ENCODE results near the gene LFNG.

The LFNG gene

GRCh38 chr7:2542011-2542915, 22.7 kb downstream of the LFNG start:
- H3K4me1 Mint-ChIP-seq = no peaks in the 10 kb centered on the region
- no peaks in the 10 kb centered on the region for H3K27me3 Mint-ChIP-seq (ENCODE audit: low read depth)
- H3K4me3 Mint-ChIP-seq = no peak overlapping the region
- H3K9me3 Mint-ChIP-seq = no peaks in the 10 kb centered on the region
- H3K36me3 Mint-ChIP-seq (ENCODE audit: low read depth) = peaks cover 16% of the 10 kb centered on the region
- TF ChIP-seq, protein P1, sequence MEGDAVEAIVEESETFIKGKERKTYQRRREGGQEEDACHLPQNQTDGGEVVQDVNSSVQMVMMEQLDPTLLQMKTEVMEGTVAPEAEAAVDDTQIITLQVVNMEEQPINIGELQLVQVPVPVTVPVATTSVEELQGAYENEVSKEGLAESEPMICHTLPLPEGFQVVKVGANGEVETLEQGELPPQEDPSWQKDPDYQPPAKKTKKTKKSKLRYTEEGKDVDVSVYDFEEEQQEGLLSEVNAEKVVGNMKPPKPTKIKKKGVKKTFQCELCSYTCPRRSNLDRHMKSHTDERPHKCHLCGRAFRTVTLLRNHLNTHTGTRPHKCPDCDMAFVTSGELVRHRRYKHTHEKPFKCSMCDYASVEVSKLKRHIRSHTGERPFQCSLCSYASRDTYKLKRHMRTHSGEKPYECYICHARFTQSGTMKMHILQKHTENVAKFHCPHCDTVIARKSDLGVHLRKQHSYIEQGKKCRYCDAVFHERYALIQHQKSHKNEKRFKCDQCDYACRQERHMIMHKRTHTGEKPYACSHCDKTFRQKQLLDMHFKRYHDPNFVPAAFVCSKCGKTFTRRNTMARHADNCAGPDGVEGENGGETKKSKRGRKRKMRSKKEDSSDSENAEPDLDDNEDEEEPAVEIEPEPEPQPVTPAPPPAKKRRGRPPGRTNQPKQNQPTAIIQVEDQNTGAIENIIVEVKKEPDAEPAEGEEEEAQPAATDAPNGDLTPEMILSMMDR (IDR thresholded peaks at IDR 0.05; ENCODE audit: unreplicated experiment in 3 of 3) = no peak
- no peak overlapping the region for H3K27ac Mint-ChIP-seq

DNA sequence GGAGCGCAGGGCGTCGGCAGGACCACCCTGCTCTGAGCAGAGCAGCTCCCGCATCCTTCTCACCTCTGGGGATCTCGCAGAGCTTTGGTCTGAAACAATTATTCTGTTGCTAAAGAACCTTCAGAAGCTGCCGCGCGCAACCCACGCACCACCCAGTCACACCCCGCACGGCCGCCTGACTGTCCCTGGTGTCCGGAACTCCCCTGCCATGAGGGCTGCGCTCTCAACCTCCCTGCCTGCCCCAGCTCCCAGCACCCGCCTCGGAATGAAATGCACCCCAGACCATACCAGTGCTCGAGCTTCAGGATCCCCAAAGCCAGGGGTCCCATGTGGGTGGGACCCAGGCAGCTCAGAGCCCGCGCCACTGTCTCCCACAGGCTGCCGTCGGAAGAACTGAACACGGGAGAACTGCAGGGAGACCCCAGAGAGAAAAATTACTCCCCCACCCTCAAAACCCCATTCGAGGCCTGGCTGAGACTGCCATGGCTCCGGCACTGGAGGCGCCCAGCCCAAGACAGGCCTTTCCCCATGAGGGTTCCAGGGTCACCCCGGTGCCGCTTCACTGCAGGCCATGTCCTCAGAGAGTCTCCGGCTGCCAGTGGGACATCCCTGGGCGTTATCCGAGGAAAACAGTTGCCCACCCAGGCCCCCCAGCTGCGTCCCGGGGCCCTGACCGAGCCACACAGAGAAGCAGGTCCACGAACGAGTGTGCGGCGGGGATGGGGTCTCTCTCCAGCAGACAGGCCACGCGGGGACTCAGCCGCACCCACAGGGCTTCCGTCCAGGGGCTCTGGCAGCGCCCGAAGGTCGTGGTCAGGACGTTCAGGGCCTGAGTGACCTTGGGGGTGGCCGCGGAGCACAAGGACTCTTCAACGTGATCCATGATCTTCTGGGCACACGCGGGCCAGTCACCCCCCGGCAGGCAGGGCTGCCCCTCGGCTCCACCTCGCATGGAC, 23.6 kb downstream of the LFNG start:
- Mint-ChIP-seq H3K27ac (no peak overlapping the region), H3K4me3 (no peak overlapping the region), H3K4me1 (no peaks in the 10 kb centered on the region), H3K36me3 (ENCODE audit: low read depth) (peaks cover 24% of the 10 kb centered on the region), H3K27me3 (ENCODE audit: low read depth) (no peaks in the 10 kb centered on the region), H3K9me3 (no peaks in the 10 kb centered on the region)
- TF ChIP-seq, protein P1 (IDR thresholded peaks at IDR 0.05; ENCODE audit: unreplicated experiment in 3 of 3) = no peak

GRCh38 chr7:2544541-2545188, 25.1 kb downstream of the LFNG start:
- Mint-ChIP-seq H3K36me3 (ENCODE audit: low read depth) (peaks cover 32% of the 10 kb centered on the region), H3K4me3 (no peak overlapping the region), H3K27ac (no peak overlapping the region), H3K9me3 (no peaks in the 10 kb centered on the region), H3K27me3 (ENCODE audit: low read depth) (no peaks in the 10 kb centered on the region), H3K4me1 (no peaks in the 10 kb centered on the region)
- TF ChIP-seq, protein P1 (IDR thresholded peaks at IDR 0.05; ENCODE audit: unreplicated experiment in 3 of 3) = no peak

GRCh38 chr7:2545746-2546425, 26.3 kb downstream of the LFNG start:
- H3K4me3 Mint-ChIP-seq = no peak overlapping the region
- peaks cover 40% of the 10 kb centered on the region for H3K36me3 Mint-ChIP-seq (ENCODE audit: low read depth)
- TF ChIP-seq, protein P1 (IDR thresholded peaks at IDR 0.05; ENCODE audit: unreplicated experiment in 3 of 3) = no peak
- H3K9me3 Mint-ChIP-seq = no peaks in the 10 kb centered on the region
- no peaks in the 10 kb centered on the region for H3K27me3 Mint-ChIP-seq (ENCODE audit: low read depth)
- H3K4me1 Mint-ChIP-seq = no peaks in the 10 kb centered on the region
- H3K27ac Mint-ChIP-seq = no peak overlapping the region

- H3K4me3 Mint-ChIP-seq = no peak overlapping the region
Measured at GRCh38 chr7:2546776-2547586, 27.4 kb downstream of the LFNG start.

More at GRCh38 chr7:2546776-2547586, 27.4 kb downstream of the LFNG start:
- TF ChIP-seq, protein P1 (IDR thresholded peaks at IDR 0.05; ENCODE audit: unreplicated experiment in 3 of 3) = no peak
- Mint-ChIP-seq H3K36me3 (ENCODE audit: low read depth) (peaks cover 47% of the 10 kb centered on the region), H3K27ac (no peak overlapping the region), H3K9me3 (no peaks in the 10 kb centered on the region), H3K4me1 (no peaks in the 10 kb centered on the region), H3K27me3 (ENCODE audit: low read depth) (no peaks in the 10 kb centered on the region)

All from nephron (organoid).